HepG2 (cell line): ENCODE results near the gene TMEM117. TPM values are rescaled to one million over a fixed set of nuclear protein-coding genes. Genes with fewer than 3 reads are reported as not detected.
A peak's percentile ranks its signal among the peaks of the same experiment; 100 is the strongest.
"Not testable (repeated sequence)": the region's sequence is repeated elsewhere in the genome, so short reads cannot be mapped to it uniquely, and the experiment has no call there.

Experiments used
- ATAC-seq: fragments of 200-7000 bp; cut with Tn5 transposase; 3 replicates; pipeline ENCODE4 v1.9.1; 2020; ENCODE audit warnings: mild to moderate bottlenecking, moderate library complexity
- BruUV-seq: library from RNA; stranded (reverse); fragments of 400-500 nt; replicated peaks from 2 replicates; lab custom pipeline; 2021; lab: Mats Ljungman, UMichigan
- CTCF ChIA-PET: fragments of 300-600 bp; formaldehyde crosslinking; extraction: SDS; loops from one replicate; lab custom pipeline; 2021; ENCODE audit warnings: low total read pairs, inconsistent platforms, low intra/inter-chr PET ratio; lab: Yijun Ruan, JAX
- POLR2A ChIA-PET: fragments of 350-600 bp; sonication (Branson Sonifier 250); formaldehyde crosslinking; loops from one replicate; lab custom pipeline; 2020; ENCODE audit warnings: antibody characterized with exemption, inconsistent platforms; lab: Yijun Ruan, JAX
- DNase-seq: peaks from one replicate; pipeline ENCODE4 v3.0.0-alpha.2; 2015; ENCODE audit warnings: low spot score
- FAIRE-seq: peaks from 3 replicates; lab custom pipeline; 2011; peaks lifted over from hg19 to GRCh38; lab: Jason Lieb, UNC
- H2AFZ ChIP-seq: one replicate; pipeline ENCODE4 v1.6.1; 2011; ENCODE audit warnings: low read length, inconsistent platforms
- H3K27ac ChIP-seq: fragments of 300-600 bp; 3 replicates; pipeline ENCODE4 v1.8.0; 2011; ENCODE audit warnings: mixed run types, mild to moderate bottlenecking, mixed read lengths, low read length, inconsistent platforms; ENCODE audit not compliant: insufficient read depth; ENCODE audit errors: extremely low read length
- H3K27me3 ChIP-seq, 2 experiments: fragments of 200-600 bp in 1 of 2; 2 replicates in 1 of 2; 3 replicates in 1 of 2; pipeline versions ENCODE4 v1.6.0 to v1.8.0; 2011; ENCODE audit warnings: low read length in 2 of 2, mild to moderate bottlenecking in 2 of 2, moderate library complexity in 2 of 2, inconsistent platforms in 1 of 2; ENCODE audit not compliant: insufficient read depth in 2 of 2, control insufficient read depth in 1 of 2
- H3K36me3 ChIP-seq, 2 experiments: fragments of 200-600 bp in 1 of 2; replicated peaks in 1 of 2; 2 replicates in 1 of 2; 3 replicates in 1 of 2; pipeline versions ENCODE4 v1.5.1 to v1.8.0; 2011; ENCODE audit warnings: low read length in 2 of 2, inconsistent platforms in 1 of 2; ENCODE audit not compliant: insufficient read depth in 2 of 2, control insufficient read depth in 1 of 2
- H3K4me1 ChIP-seq: 2 replicates; pipeline ENCODE4 v1.5.1; 2012; ENCODE audit warnings: low read length, inconsistent platforms; ENCODE audit not compliant: insufficient read depth
- H3K4me2 ChIP-seq: 2 replicates; pipeline ENCODE4 v1.6.0; 2011; ENCODE audit warnings: low read depth, low read length, inconsistent platforms
- H3K4me3 ChIP-seq, 3 experiments: fragments of 200-600 bp in 1 of 3; sonication (generic), shearing (Covaris generic) in 1 of 3; replicated peaks in 1 of 3; 2 replicates each; pipeline ENCODE4 v1.5.1; 2011 to 2016; ENCODE audit warnings: low read length in 3 of 3, inconsistent platforms in 2 of 3, low read depth in 2 of 3, mild to moderate bottlenecking in 2 of 3, control low read depth in 1 of 3, mixed read lengths in 1 of 3; ENCODE audit not compliant: insufficient read depth in 1 of 3
- H3K79me2 ChIP-seq: one replicate; pipeline ENCODE4 v1.6.1; 2011; ENCODE audit warnings: low read length, inconsistent platforms; ENCODE audit not compliant: insufficient read depth
- H3K9ac ChIP-seq: 2 replicates; pipeline ENCODE4 v1.6.0; 2011; ENCODE audit warnings: mild to moderate bottlenecking, low read depth, low read length, inconsistent platforms; ENCODE audit not compliant: insufficient read depth
- H3K9me3 ChIP-seq: 2 replicates; pipeline ENCODE4 v1.5.1; 2012; ENCODE audit warnings: mild to moderate bottlenecking, low read length
- H4K20me1 ChIP-seq: 2 replicates; pipeline ENCODE4 v1.6.0; 2011; ENCODE audit warnings: inconsistent platforms, mild to moderate bottlenecking, low read length, moderate library complexity; ENCODE audit not compliant: insufficient read depth
- ATM ChIP-seq: fragments of 450-650 bp; IDR thresholded peaks from 2 replicates; pipeline ENCODE4 v1.7.1; 2017; ENCODE audit warnings: mild to moderate bottlenecking, borderline replicate concordance
- CEBPB ChIP-seq: IDR thresholded peaks from 2 replicates; pipeline ENCODE4 v1.6.1; 2011; ENCODE audit warnings: low read depth, low read length, improper control_type of control experiment, borderline replicate concordance
- KAT7 ChIP-seq: IDR thresholded peaks from 2 replicates; pipeline ENCODE4 v1.6.1; 2018; ENCODE audit warnings: borderline replicate concordance, missing compliant biosample characterization
- MAF1 ChIP-seq: sonication (generic); formaldehyde crosslinking; IDR thresholded peaks from 2 replicates; pipeline ENCODE4 v1.5.0; 2020; ENCODE audit warnings: missing genetic modification reagents, borderline replicate concordance
- NR2F1 ChIP-seq, 2 experiments: fragments of 450-650 bp in 1 of 2; formaldehyde crosslinking in 1 of 2; IDR thresholded peaks; 2 replicates each; pipeline versions ENCODE4 v1.5.0 to v1.6.1; 2016 to 2020; ENCODE audit warnings: mild to moderate bottlenecking in 1 of 2, missing compliant biosample characterization in 1 of 2, missing genetic modification reagents in 1 of 2, moderate library complexity in 1 of 2
- NR2F6 ChIP-seq, 2 experiments: IDR thresholded peaks; 2 replicates each; pipeline ENCODE4 v1.6.1; 2016; ENCODE audit warnings: antibody characterized with exemption in 1 of 2, mild to moderate bottlenecking in 1 of 2
- POGZ ChIP-seq: sonication (generic); formaldehyde crosslinking; IDR thresholded peaks from 2 replicates; pipeline ENCODE4 v1.4.0; 2020; ENCODE audit warnings: mild to moderate bottlenecking, missing genetic modification reagents
- RARA ChIP-seq: IDR thresholded peaks from 2 replicates; pipeline ENCODE4 v1.6.1; 2016; ENCODE audit warnings: missing genetic modification reagents, missing compliant biosample characterization
- SOX6 ChIP-seq, 2 experiments: fragments of 450-650 bp in 1 of 2; sonication (generic) in 1 of 2; formaldehyde crosslinking in 1 of 2; IDR thresholded peaks; 2 replicates each; pipeline versions ENCODE4 v1.4.0 to v1.6.1; 2017 to 2020; ENCODE audit warnings: antibody characterized with exemption in 1 of 2, mild to moderate bottlenecking in 1 of 2, missing genetic modification reagents in 1 of 2
- ZMYM4 ChIP-seq: sonication (generic); formaldehyde crosslinking; IDR thresholded peaks from 2 replicates; pipeline ENCODE4 v1.8.1; 2023; ENCODE audit warnings: mild to moderate bottlenecking, missing genetic modification reagents
- WGBS: methylation state at CpG from one replicate; pipeline ENCODE4 v1.1.6; 2017; ENCODE audit warnings: low lambda C conversion rate; 5-methylcytosine and 5-hydroxymethylcytosine counted together
- in situ Hi-C: cut with HindIII; loops from 2 replicates; pipeline ENCODE4 v1.10.0; 2017; ENCODE audit warnings: low pct_unique_long_range_greater_than_20kb; ENCODE audit not compliant: extremely low pct_ligation_motif_present
- intact Hi-C: fragments of 100-400 bp; cut with micrococcal nuclease; formaldehyde crosslinking; loops from one replicate; pipeline ENCODE4 v1.10.0; 2022; ENCODE audit not compliant: unreplicated experiment
- polyA plus RNA-seq, 8 experiments: library from polyadenylated mRNA; depleted of rRNA in 3 of 8; stranded (reverse) in 7 of 8; unstranded in 1 of 8; fragments of >200 nt; fragmentation: Illumina TruSeq in 4 of 8; extraction: Trizol in 4 of 8; gene quantifications; 2 replicates each; pipeline versions ENCODE4 v1.2.1 to v1.2.3, GENCODE V29; 2011 to 2016; ENCODE audit warnings: low read depth in 4 of 8, missing spikeins in 1 of 8, mixed read lengths in 1 of 8; ENCODE audit not compliant: insufficient read depth in 1 of 8
- total RNA-seq, 5 experiments: library from RNA; depleted of rRNA; stranded (reverse); fragments of >200 nt; fragmentation: Illumina TruSeq; extraction: Trizol; gene quantifications; 2 replicates each; pipeline ENCODE4 v1.2.3, GENCODE V29; 2016; ENCODE audit warnings: low read depth in 1 of 5
- TF ChIP-seq, protein P1 (sequence below): sonication (generic); formaldehyde crosslinking; IDR thresholded peaks from 2 replicates; pipeline ENCODE4 v1.8.0; 2022; ENCODE audit warnings: missing genetic modification reagents, mild to moderate bottlenecking, moderate library complexity, borderline replicate concordance

TMEM117 gene
- total and polyA plus RNA-seq, 2 of the 13 experiments (the other 11 are each of a cell fraction or from before 2014, with no cell fraction given): 2.8 to 8.5 TPM

GRCh38 chr12:43847425-43848225 is 11.7 kb downstream of the TMEM117 start (continued):
- TF ChIP-seq NR2F1 (CRISPR knock-in tag; IDR thresholded peaks at IDR 0.05) (peak in 1 of 2 experiments; percentile 70; a peak in 2 of 4 replicates), ZMYM4 (peak; percentile 73), SOX6 (CRISPR knock-in tag; IDR thresholded peaks at IDR 0.05) (peak; percentile 72), RARA (CRISPR knock-in tag) (0 out of 2 replicates have a peak, but pooled peaks have one; percentile 47), NR2F6 (IDR thresholded peaks at IDR 0.05) (peak; percentile 65), CEBPB (peak; percentile 32; the same call in 1 of the 2 replicates), POGZ (CRISPR knock-in tag) (peak; percentile 69)
- not testable (repeated sequence) for TF ChIP-seq SOX6 (IDR thresholded peaks at IDR 0.05); NR2F6 (CRISPR knock-in tag; IDR thresholded peaks at IDR 0.05)
- TF ChIP-seq, all 625 proteins: peak for 20; not testable (repeated sequence) for 605

GRCh38 chr12:43848226-43848507 is 12.3 kb downstream of the TMEM117 start:
- H3K36me3 ChIP-seq: 0 out of 5 replicates have a peak, but pooled peaks cover 0 to 4% of the 10 kb centered on the region in 2 experiments
- CTCF ChIA-PET: no interaction called here
- DNase-seq (no peak), ATAC-seq (no peak), FAIRE-seq (no peak)
- H3K79me2 ChIP-seq: no peaks in the 10 kb centered on the region
- no peaks in the 10 kb centered on the region for H3K27me3 ChIP-seq
- 82% methylated on average over 4 of the region's 4 CpGs for WGBS
- TF ChIP-seq MAF1 (no peak), NR2F6 (IDR thresholded peaks at IDR 0.05) (peak; percentile 8; the same call in 1 of the 2 replicates), NR2F6 (CRISPR knock-in tag; IDR thresholded peaks at IDR 0.05) (no peak), ATM (no peak), KAT7 (CRISPR knock-in tag) (no peak)
- TF ChIP-seq, protein P1, sequence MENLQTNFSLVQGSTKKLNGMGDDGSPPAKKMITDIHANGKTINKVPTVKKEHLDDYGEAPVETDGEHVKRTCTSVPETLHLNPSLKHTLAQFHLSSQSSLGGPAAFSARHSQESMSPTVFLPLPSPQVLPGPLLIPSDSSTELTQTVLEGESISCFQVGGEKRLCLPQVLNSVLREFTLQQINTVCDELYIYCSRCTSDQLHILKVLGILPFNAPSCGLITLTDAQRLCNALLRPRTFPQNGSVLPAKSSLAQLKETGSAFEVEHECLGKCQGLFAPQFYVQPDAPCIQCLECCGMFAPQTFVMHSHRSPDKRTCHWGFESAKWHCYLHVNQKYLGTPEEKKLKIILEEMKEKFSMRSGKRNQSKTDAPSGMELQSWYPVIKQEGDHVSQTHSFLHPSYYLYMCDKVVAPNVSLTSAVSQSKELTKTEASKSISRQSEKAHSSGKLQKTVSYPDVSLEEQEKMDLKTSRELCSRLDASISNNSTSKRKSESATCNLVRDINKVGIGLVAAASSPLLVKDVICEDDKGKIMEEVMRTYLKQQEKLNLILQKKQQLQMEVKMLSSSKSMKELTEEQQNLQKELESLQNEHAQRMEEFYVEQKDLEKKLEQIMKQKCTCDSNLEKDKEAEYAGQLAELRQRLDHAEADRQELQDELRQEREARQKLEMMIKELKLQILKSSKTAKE (CRISPR knock-in tag): no peak
- H4K20me1 ChIP-seq: no peaks in the 10 kb centered on the region
- H3K4me2 ChIP-seq: no peak overlapping the region
- no TSS peak for BruUV-seq
- no peak overlapping the region for H3K4me3 ChIP-seq
- no peak overlapping the region for H2AFZ ChIP-seq
- in situ Hi-C loops: no loop called here
- H3K9ac ChIP-seq: no peak overlapping the region
- H3K9me3 ChIP-seq: no peaks in the 10 kb centered on the region
- H3K4me1 ChIP-seq: peaks cover 14% of the 10 kb centered on the region
- POLR2A ChIA-PET: no interaction called here
- H3K27ac ChIP-seq: no peak overlapping the region
- intact Hi-C loops: no loop called here
